H1 (cell line): Measurements from ENCODE around the gene MMS22L. TPM values are rescaled to one million over a fixed set of nuclear protein-coding genes. Genes with fewer than 3 reads are reported as not detected.

ENCODE experiments used
- FOSL1 ChIP-seq: IDR thresholded peaks from 2 replicates; pipeline ENCODE4 v1.6.1; 2011; ENCODE audit warnings: mild to moderate bottlenecking, low read depth, low read length, moderate library complexity; ENCODE audit not compliant: insufficient read depth
- GTF2F1 ChIP-seq: IDR thresholded peaks from 2 replicates; pipeline ENCODE4 v1.6.1; 2012; ENCODE audit warnings: low read depth, low read length, improper control_type of control experiment, borderline replicate concordance
- JUN ChIP-seq: IDR thresholded peaks from 2 replicates; pipeline ENCODE4 v1.6.1; 2011; ENCODE audit warnings: low read depth, mild to moderate bottlenecking, improper control_type of control experiment, low read length
- KDM1A ChIP-seq: fragments of 200-600, 300-600 bp; sonication (generic); IDR thresholded peaks from 2 replicates; pipeline ENCODE4 v1.7.1; 2016; ENCODE audit warnings: mild to moderate bottlenecking, low read length, borderline replicate concordance
- SIRT6 ChIP-seq: IDR thresholded peaks from one replicate; pipeline ENCODE4 v1.7.1; 2012; ENCODE audit warnings: low read length, inconsistent platforms
- polyA plus RNA-seq, 7 experiments: library from polyadenylated mRNA; depleted of rRNA in 3 of 7; stranded (reverse) in 5 of 7; unstranded in 2 of 7; fragments of >200 nt in 5 of 7; fragments of 200-250 nt in 2 of 7; gene quantifications; 1 replicate in 5 of 7; 2 replicates in 1 of 7; 4 replicates in 1 of 7; pipeline versions ENCODE4 v1.2.1 to v1.2.3, GENCODE V29; 2011 to 2013; ENCODE audit warnings: missing spikeins in 2 of 7, mixed read lengths in 2 of 7
- total RNA-seq: library from RNA; stranded (reverse); fragmentation: NEBNext Ultra II Directional; extraction: Animal tissue kit (Norgen Biotek cat#: 25700); gene quantifications from 2 replicates; pipeline ENCODE4 v1.2.1, GENCODE V29; 2021

The MMS22L gene
- total and polyA plus RNA-seq, 2 of the 8 experiments (the other 6 are each of a cell fraction or from before 2014, with no cell fraction given), result 11.1 to 32.6 TPM

GRCh38 chr6:97100696-97101095 lies 182.3 kb downstream of the MMS22L start (continued):
- TF ChIP-seq JUN, result no peak
- no peak for TF ChIP-seq FOSL1
- TF ChIP-seq KDM1A, result no peak
- TF ChIP-seq GTF2F1, result no peak
- no peak for TF ChIP-seq SIRT6
